B cell (primary cell): ENCODE results near the gene ADARB2. TPM values are rescaled to one million over a fixed set of nuclear protein-coding genes. Genes with fewer than 3 reads are reported as not detected.

ENCODE experiments used
- ATAC-seq: fragments of 200-7000 bp; cut with Tn5 transposase; one replicate; pipeline ENCODE4 v1.10.0; 2021; ENCODE audit warnings: low read depth, mild to moderate bottlenecking, moderate number of reproducible peaks, moderate library complexity
- CTCF ChIA-PET: fragments of 350-600 bp; sonication (Branson Sonifier 250); formaldehyde crosslinking; loops from one replicate; lab custom pipeline; 2021; ENCODE audit warnings: antibody characterized with exemption, inconsistent platforms; lab: Charles Lee
- POLR2A ChIA-PET: fragments of 350-600 bp; sonication (Branson Sonifier 250); formaldehyde crosslinking; loops from one replicate; lab custom pipeline; 2021; ENCODE audit warnings: antibody characterized with exemption; lab: Charles Lee
- DNase-seq: peaks from one replicate; pipeline ENCODE4 v3.0.0; 2013
- H2AFZ ChIP-seq: 2 replicates; pipeline ENCODE4 v1.6.1; 2012; ENCODE audit warnings: mild to moderate bottlenecking, low read depth, low read length; ENCODE audit not compliant: insufficient read depth, poor library complexity, severe bottlenecking
- H3K27ac ChIP-seq, 2 donors: 1 replicate in 1 of 2; 2 replicates in 1 of 2; pipeline ENCODE4 v1.5.1; 2012 to 2013; ENCODE audit warnings: low read length in 2 of 2, mild to moderate bottlenecking in 2 of 2, moderate library complexity in 1 of 2
- H3K27me3 ChIP-seq, 4 experiments: fragments of 200-600 bp in 1 of 4; sonication (generic) in 1 of 4; replicated peaks in 1 of 4; 1 replicate in 2 of 4; 2 replicates in 2 of 4; pipeline versions ENCODE4 v1.6.1 to v1.7.0; 2013 to 2016; ENCODE audit warnings: low read length in 3 of 4, mild to moderate bottlenecking in 2 of 4, mixed read lengths in 1 of 4, moderate library complexity in 1 of 4; ENCODE audit not compliant: insufficient read depth in 4 of 4, control insufficient read depth in 3 of 4; ENCODE audit errors: control extremely low read depth in 1 of 4
- H3K36me3 ChIP-seq, 2 experiments: replicated peaks in 1 of 2; 1 replicate in 1 of 2; 2 replicates in 1 of 2; pipeline versions ENCODE4 v1.6.1 to v1.7.1; 2013; ENCODE audit warnings: low read length in 1 of 2; ENCODE audit not compliant: insufficient read depth in 2 of 2, control insufficient read depth in 1 of 2; ENCODE audit errors: control extremely low read depth in 1 of 2, extremely low read depth in 1 of 2
- H3K4me1 ChIP-seq, 2 donors: fragments of 200-600 bp in 1 of 2; sonication (generic) in 1 of 2; 1 replicate in 1 of 2; 2 replicates in 1 of 2; pipeline versions ENCODE4 v1.5.1 to v1.6.1; 2013 to 2017; ENCODE audit warnings: low read length in 2 of 2; ENCODE audit not compliant: control insufficient read depth in 2 of 2, insufficient read depth in 2 of 2
- H3K4me2 ChIP-seq: replicated peaks from 2 replicates; pipeline ENCODE3; 2012; ENCODE audit warnings: mild to moderate bottlenecking, low read depth, low read length; ENCODE audit not compliant: poor library complexity, severe bottlenecking
- H3K4me3 ChIP-seq, 5 experiments: fragments of 200-600 bp in 1 of 5; sonication (generic) in 1 of 5; 1 replicate in 3 of 5; 2 replicates in 2 of 5; pipeline versions ENCODE4 v1.5.1 to v1.7.0; 2011 to 2016; ENCODE audit warnings: low read length in 4 of 5, mild to moderate bottlenecking in 4 of 5, low read depth in 2 of 5, control low read depth in 1 of 5, moderate library complexity in 1 of 5; ENCODE audit not compliant: insufficient read depth in 1 of 5; ENCODE audit errors: control extremely low read depth in 1 of 5, extremely low read depth in 1 of 5
- H3K79me2 ChIP-seq: fragments of 200-600 bp; sonication (generic); one replicate; pipeline ENCODE4 v1.6.0; 2016; ENCODE audit warnings: low read length; ENCODE audit not compliant: control insufficient read depth, insufficient read depth
- H3K9ac ChIP-seq: fragments of 200-600 bp; sonication (generic); 2 replicates; pipeline ENCODE4 v1.6.1; 2017; ENCODE audit warnings: mild to moderate bottlenecking, low read length, moderate library complexity
- H3K9me3 ChIP-seq, 3 donors: one replicate each; pipeline versions ENCODE4 v1.6.1 to v1.7.1; 2013; ENCODE audit warnings: low read length in 2 of 3; ENCODE audit not compliant: control insufficient read depth in 2 of 3, insufficient read depth in 1 of 3; ENCODE audit errors: control extremely low read depth in 1 of 3
- H4K20me1 ChIP-seq: 2 replicates; pipeline ENCODE4 v1.6.0; 2012; ENCODE audit warnings: mild to moderate bottlenecking, low read length; ENCODE audit not compliant: insufficient read depth, control insufficient read depth, poor library complexity, severe bottlenecking
- H3K27ac Mint-ChIP-seq: one replicate; pipeline ENCODE4 v1.8.0; 2021; ENCODE audit warnings: mixed read lengths
- H3K27me3 Mint-ChIP-seq: one replicate; pipeline ENCODE4 v1.8.0; 2021; ENCODE audit warnings: mixed read lengths
- H3K4me1 Mint-ChIP-seq: one replicate; pipeline ENCODE4 v1.8.0; 2021; ENCODE audit warnings: mixed read lengths
- H3K4me3 Mint-ChIP-seq: one replicate; pipeline ENCODE4 v1.8.0; 2021; ENCODE audit warnings: mixed read lengths
- H3K9me3 Mint-ChIP-seq: one replicate; pipeline ENCODE4 v1.8.0; 2022; ENCODE audit warnings: mixed read lengths; ENCODE audit not compliant: insufficient read depth
- EZH2 ChIP-seq: IDR thresholded peaks from 2 replicates; pipeline ENCODE4 v1.6.1; 2012; ENCODE audit warnings: borderline replicate concordance, low read depth, mild to moderate bottlenecking, moderate library complexity, low read length; ENCODE audit not compliant: insufficient read depth, poor library complexity, severe bottlenecking
- WGBS: methylation state at CpG from one replicate; pipeline ENCODE4 v1.1.5; 2013; ENCODE audit warnings: missing lambda C conversion rate; ENCODE audit not compliant: insufficient coverage; 5-methylcytosine and 5-hydroxymethylcytosine counted together
- intact Hi-C: fragments of 100-400 bp; cut with micrococcal nuclease; formaldehyde crosslinking; loops from one replicate; pipeline ENCODE4 v1.10.0; 2022
- polyA plus RNA-seq: library from polyadenylated mRNA; depleted of rRNA; stranded (reverse); fragments of >200 nt; gene quantifications from 2 replicates; pipeline ENCODE4 v1.2.3, GENCODE V29; 2012
- total RNA-seq, 2 donors: library from RNA; stranded (reverse); fragments of 120-200 nt in 1 of 2; gene quantifications; 1 replicate in 1 of 2; 2 replicates in 1 of 2; pipeline versions ENCODE4 v1.2.3 to v1.2.4, GENCODE V29; 2013 to 2022
- TF ChIP-seq, protein P1 (sequence below): fragments of 200-600 bp; IDR thresholded peaks from one replicate; pipeline ENCODE4 v1.8.0; 2022; ENCODE audit warnings: antibody characterized with exemption, mild to moderate bottlenecking

Gene ADARB2
- total and polyA plus RNA-seq, 2 donors (not counting 1 experiment from before 2014, with no cell fraction given): 0.13 to 0.96 TPM

DNA sequence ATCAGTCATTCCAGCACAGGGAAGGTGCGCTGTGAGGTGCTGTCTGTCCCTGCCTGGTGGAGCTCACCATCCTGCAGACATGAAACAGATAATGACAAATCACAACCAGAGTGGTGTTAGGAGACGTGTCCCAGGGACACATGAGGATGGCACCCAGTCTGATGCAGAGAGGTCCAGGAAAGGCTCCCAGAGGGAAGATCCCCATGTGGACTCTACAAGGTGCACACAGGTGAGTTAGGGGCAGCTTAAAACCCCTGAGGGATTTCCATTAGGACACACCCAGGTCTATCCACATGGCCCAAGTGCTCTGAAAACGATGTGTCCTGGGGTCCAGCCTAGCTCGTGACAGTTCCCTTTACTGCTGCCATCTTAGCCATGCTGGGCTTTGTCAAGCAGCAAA lies 91.4 kb downstream of the ADARB2 start:
- H3K27ac Mint-ChIP-seq: no peak overlapping the region
- no peak overlapping the region for H3K27ac ChIP-seq
- TF ChIP-seq, protein P1, sequence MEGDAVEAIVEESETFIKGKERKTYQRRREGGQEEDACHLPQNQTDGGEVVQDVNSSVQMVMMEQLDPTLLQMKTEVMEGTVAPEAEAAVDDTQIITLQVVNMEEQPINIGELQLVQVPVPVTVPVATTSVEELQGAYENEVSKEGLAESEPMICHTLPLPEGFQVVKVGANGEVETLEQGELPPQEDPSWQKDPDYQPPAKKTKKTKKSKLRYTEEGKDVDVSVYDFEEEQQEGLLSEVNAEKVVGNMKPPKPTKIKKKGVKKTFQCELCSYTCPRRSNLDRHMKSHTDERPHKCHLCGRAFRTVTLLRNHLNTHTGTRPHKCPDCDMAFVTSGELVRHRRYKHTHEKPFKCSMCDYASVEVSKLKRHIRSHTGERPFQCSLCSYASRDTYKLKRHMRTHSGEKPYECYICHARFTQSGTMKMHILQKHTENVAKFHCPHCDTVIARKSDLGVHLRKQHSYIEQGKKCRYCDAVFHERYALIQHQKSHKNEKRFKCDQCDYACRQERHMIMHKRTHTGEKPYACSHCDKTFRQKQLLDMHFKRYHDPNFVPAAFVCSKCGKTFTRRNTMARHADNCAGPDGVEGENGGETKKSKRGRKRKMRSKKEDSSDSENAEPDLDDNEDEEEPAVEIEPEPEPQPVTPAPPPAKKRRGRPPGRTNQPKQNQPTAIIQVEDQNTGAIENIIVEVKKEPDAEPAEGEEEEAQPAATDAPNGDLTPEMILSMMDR: no peak
- no peak for TF ChIP-seq EZH2
- H3K4me2 ChIP-seq: no peak overlapping the region
- H2AFZ ChIP-seq: no peak overlapping the region
- no peaks in the 10 kb centered on the region for H3K9me3 Mint-ChIP-seq
- 71% methylated on average over 4 of the region's 4 CpGs for WGBS
- intact Hi-C loops: no loop called here
- H3K27me3 ChIP-seq: peaks cover 0 to 18% (median 0%) of the 10 kb centered on the region in 4 experiments
- H3K36me3 ChIP-seq: no peaks in the 10 kb centered on the region
- peaks cover 10% of the 10 kb centered on the region for H3K4me1 Mint-ChIP-seq
- H3K27me3 Mint-ChIP-seq: peaks cover 46% of the 10 kb centered on the region
- ChIA-PET POLR2A (no interaction called here), CTCF (no interaction called here)
- peaks cover 6 to 7% of the 10 kb centered on the region in 2 donors for H3K4me1 ChIP-seq
- H4K20me1 ChIP-seq: no peaks in the 10 kb centered on the region
- H3K79me2 ChIP-seq: no peaks in the 10 kb centered on the region
- ATAC-seq: no peak
- H3K4me3 Mint-ChIP-seq: no peak overlapping the region
- no peak for DNase-seq
- H3K9ac ChIP-seq: no peak overlapping the region
- no peaks in the 10 kb centered on the region for H3K9me3 ChIP-seq
- no peak overlapping the region for H3K4me3 ChIP-seq

DNA sequence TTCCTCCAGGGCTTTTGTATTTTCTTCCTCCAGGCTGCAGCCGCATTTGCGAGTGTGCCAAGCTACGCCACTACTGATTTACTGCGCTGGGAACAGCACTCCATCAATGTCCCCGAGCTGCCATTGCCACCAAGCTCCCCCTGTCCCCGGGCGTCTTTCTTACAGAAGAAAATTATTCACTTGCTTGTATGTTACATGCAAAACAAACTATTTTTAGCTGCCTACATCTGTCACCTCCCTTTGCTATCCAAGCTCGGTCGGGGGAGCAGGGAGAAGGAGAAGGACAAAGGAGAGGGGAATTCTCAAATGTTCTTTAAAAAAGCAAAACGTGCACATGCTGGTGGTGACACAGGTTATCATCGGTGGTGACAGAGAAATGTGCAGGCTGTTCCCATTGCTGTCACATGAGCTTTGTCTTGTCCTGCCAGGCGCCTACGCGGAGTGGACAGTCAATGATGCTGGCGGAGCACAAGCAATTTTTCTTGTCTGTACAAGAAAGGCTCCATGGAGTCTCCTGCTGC lies 93.1 kb downstream of the ADARB2 start:
- ATAC-seq (no peak), DNase-seq (no peak)
- H3K27me3 ChIP-seq: peaks cover 0 to 20% (median 0%) of the 10 kb centered on the region in 4 experiments
- H3K4me3 Mint-ChIP-seq: no peak overlapping the region
- no peak overlapping the region for H3K27ac Mint-ChIP-seq
- H2AFZ ChIP-seq: no peak overlapping the region
- peaks cover 38% of the 10 kb centered on the region for H3K27me3 Mint-ChIP-seq
- H3K36me3 ChIP-seq: no peaks in the 10 kb centered on the region
- peaks cover 6 to 7% of the 10 kb centered on the region in 2 donors for H3K4me1 ChIP-seq
- no peaks in the 10 kb centered on the region for H3K9me3 ChIP-seq
- ChIA-PET CTCF (interaction anchor here (0.7 to 1.0 kb wide), 2 partner anchors 155 to 224 kb away, joined by 3 read pairs; no protein-coding TSS in a partner anchor), POLR2A (no interaction called here)
- H3K4me3 ChIP-seq: no peak overlapping the region
- no peaks in the 10 kb centered on the region for H3K9me3 Mint-ChIP-seq
- H3K79me2 ChIP-seq: no peaks in the 10 kb centered on the region
- no peak overlapping the region for H3K4me2 ChIP-seq
- H4K20me1 ChIP-seq: no peaks in the 10 kb centered on the region
- H3K4me1 Mint-ChIP-seq: peaks cover 10% of the 10 kb centered on the region
- no peak overlapping the region for H3K27ac ChIP-seq
- intact Hi-C loops: no loop called here
- WGBS: 88% methylated on average over 11 of the region's 15 CpGs
- no peak overlapping the region for H3K9ac ChIP-seq
- no peak for TF ChIP-seq EZH2
- TF ChIP-seq, protein P1: no peak
